ENCODE results near the gene HAPLN2.

- TF ChIP-seq POLR2A (IDR thresholded peaks at IDR 0.05) (no peak), CTCF (IDR thresholded peaks at IDR 0.05) (peak in 3 of 4 donors; percentile 19 to 25 (median 20))
Observed at GRCh38 chr1:156623946-156624813, 5.0 kb downstream of the HAPLN2 start.
